D721Med (cell line): Measurements from ENCODE around the gene POMGNT1.
A peak's percentile ranks its signal among the peaks of the same experiment; 100 is the strongest.
"Not testable (repeated sequence)": the region's sequence is repeated elsewhere in the genome, so short reads cannot be mapped to it uniquely, and the experiment has no call there.

Source experiments
- DNase-seq: peaks from one replicate; pipeline ENCODE4 v3.0.0; 2011; ENCODE audit warnings: low spot score; ENCODE audit not compliant: insufficient read length
- FAIRE-seq: peaks from 2 replicates; lab custom pipeline; 2011; peaks lifted over from hg19 to GRCh38; lab: Jason Lieb, UNC
- CTCF ChIP-seq: IDR thresholded peaks from 2 replicates; pipeline ENCODE4 v1.5.1; 2012; ENCODE audit warnings: mild to moderate bottlenecking, control low read depth; ENCODE audit not compliant: insufficient read depth; ENCODE audit errors: missing control alignments

The POMGNT1 gene

GRCh38 chr1:46197964-46198811 is at the start of gene POMGNT1:
POMGNT1 (minus strand) TSS chr1:46198434; CDS start chr1:46197821, 613 bp downstream.
- peak; percentile 94 for DNase-seq
- FAIRE-seq = no peak
- peak; percentile 6 for TF ChIP-seq CTCF

GRCh38 chr1:46247436-46248121 is 49.3 kb upstream of the POMGNT1 start, which contains the start of gene RAD54L:
RAD54L (plus strand) TSS chr1:46247763; CDS start chr1:46248406, 643 bp downstream.
- DNase-seq (no peak), FAIRE-seq (no peak)
- TF ChIP-seq CTCF = no peak

DNA sequence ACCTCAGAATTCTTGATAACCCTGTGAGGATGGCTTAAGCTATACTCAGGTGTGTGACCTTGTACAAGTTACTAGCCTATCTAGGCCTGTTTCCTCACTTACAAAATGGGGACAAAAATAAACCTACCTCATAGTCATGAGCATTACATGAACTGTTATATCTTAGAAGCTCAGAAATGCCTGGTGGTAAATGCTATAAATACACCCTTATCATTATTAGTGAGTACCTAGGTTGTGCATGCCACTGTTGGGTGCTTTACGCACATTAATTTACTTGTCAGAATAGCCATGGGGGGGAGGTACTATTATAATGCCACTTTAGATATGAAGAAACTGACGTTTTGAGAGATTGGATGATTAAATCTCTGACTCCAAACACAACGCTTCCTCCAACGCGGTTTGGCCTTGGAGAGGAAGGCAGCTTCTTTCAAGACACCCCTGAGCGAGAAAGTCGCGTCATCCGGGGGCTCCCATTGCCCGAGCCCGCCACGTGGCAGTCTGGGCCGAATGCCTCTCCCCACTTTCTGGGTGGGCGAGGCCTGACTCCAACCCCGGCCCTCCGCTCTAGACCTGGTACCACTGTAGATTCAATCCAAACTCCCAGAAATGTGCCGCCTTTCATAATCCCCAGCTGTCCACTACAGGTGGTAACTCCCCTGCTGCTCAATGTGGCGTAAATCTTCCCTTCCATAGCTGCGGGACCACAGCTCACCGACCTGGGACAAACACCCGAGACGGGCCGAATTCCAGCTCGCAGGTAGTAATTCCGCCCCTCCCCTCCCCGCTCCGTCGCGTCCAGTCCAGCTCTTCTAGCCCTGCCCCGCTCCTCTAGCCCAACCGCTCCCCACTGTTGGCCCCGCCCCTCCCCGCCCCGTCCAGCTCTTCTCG is 48.6 kb upstream of the POMGNT1 start:
- FAIRE-seq (no peak), DNase-seq (peak; percentile 96)
- TF ChIP-seq CTCF = no peak

DNA sequence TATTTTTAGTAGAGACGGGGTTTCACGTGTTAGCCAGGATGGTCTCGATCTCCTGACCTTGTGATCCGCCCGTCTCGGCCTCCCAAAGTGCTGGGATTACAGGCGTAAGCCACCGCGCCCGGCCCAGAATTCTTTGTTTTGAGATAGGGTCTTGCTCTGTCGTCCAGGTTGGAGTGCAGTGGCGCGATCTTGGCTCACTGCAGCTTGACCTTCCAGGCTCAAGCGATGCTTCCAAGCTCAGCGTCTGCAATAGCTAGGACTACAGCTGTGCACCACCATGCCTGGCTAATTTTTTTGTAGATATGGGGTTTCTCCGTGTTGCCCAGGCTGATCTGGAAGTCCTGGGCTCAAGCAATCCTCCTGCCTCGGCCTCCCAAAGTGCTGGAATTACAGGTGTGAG is 47.9 kb upstream of the POMGNT1 start:
- not testable (repeated sequence) for DNase-seq, FAIRE-seq

DNA sequence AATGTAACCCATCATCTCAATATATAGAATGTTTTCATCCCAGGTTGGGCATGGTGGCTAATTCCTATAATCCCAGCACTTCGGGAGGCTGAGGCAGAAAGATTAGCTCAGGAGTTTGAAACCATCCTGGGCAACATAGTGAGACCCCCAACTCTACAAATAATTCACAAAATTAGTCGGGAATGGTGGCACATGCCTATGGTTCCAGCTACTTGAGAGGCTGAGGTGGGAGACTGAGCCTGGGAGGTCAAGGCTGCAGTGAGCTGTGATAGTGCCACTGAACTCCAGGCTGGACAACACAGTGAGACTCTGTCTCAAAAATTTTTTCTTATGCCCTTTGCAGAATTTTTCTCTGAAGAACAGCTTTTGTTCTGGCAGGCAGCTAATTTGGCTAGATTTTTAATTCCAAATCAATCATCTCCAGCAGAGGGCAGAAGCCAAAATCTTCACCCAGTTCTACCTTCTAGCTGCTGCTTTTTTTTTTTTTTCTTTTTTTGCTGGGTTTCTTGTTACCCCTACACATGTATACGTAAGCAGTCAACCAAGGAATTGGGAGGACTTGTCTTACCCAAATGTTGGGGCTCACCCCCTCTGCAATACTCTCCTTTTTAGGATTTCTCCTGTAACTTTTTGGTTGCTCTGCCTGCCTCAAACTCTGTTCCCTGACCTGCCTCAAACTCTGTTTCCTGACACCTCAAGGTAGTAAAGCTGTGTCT is 46.6 kb upstream of the POMGNT1 start:
- FAIRE-seq = no peak
- TF ChIP-seq CTCF = peak; percentile 38
- DNase-seq = no peak

GRCh38 chr1:46243831-46244230 is 45.6 kb upstream of the POMGNT1 start:
- not testable (repeated sequence) for FAIRE-seq, DNase-seq

DNA sequence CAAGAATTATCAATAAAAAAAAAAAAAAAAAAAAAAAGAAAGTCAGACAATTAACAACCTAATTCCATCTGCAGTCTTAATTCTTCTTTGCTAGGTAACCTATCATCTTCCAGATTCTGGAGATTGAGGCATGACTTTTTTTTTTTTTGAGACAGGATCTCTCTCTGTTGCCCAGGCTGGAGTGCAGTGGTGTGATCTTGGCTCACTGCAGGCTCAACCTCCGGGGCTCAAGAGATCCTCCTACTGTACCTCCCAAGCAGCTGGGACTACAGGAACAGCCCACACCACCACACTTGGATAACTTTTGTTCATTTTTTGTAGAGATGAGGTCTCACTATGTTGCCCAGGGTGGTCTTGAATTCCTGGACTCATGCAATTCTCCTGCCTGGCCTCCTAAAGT is 44.7 kb upstream of the POMGNT1 start:
- no peak for TF ChIP-seq CTCF
- DNase-seq (no peak), FAIRE-seq (no peak)

GRCh38 chr1:46241733-46242132 is 43.5 kb upstream of the POMGNT1 start:
- not testable (repeated sequence) for FAIRE-seq, DNase-seq

GRCh38 chr1:46238865-46239264 is 40.6 kb upstream of the POMGNT1 start:
- not testable (repeated sequence) for DNase-seq, FAIRE-seq
